OCI-M2 (cell line): ENCODE measurements around the gene RSBN1L.

Source experiments
- DNase-seq: peaks from one replicate; lab custom pipeline; 2025; ENCODE audit not compliant: unreplicated experiment; lab: John Stamatoyannopoulos, UW

RSBN1L gene

DNA sequence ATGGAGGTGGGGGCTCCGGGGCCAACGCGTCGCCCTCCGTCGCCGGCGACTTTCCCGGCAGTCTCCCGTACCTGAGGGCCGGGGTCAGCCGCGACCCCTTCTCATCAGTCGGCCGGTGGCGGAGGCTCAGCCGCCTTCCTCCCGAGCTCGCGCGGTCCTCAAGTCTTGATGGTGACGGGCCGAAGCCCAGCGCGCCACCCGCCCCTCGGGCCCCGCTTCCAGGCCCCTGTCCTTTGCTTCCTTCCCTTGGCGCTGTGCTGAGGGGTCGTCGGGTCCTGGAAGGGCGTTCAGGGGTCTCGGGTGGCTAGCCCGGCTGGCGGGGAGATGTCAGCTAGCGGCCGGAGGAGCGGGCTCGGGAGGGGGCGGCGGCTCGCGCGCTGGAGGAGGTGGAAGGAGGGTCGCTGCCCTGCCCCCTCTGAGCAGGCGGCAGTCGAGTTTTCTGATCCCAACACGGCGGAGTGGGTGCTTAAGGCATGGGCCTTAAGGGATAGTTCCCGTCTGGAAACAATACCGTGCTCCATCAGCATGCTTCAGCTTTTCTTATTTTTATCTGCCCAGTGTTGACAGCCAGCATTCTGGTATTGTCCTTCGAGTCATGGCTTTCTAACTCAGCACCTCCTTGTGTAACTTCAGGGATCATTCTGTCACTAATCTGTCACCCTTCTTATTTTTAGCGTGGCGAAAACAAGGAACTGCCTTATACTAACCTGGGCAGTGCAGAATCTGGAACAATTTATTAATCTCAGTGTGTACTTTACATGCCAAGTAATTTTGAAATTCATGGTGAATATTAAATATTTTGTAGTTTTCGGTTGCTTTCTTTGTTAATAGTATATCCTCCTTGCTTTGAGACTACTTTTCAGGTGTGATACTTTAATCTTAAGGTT, 103.1 kb downstream of the RSBN1L start:
- no peak for DNase-seq

GRCh38 chr7:77800158-77800557, 103.9 kb downstream of the RSBN1L start:
- no peak for DNase-seq

- DNase-seq = no peak
Measured at GRCh38 chr7:77800730-77801129, 104.5 kb downstream of the RSBN1L start.

- no peak for DNase-seq
Measured at GRCh38 chr7:77802557-77803405, 106.5 kb downstream of the RSBN1L start.

GRCh38 chr7:77806425-77806824, 110.2 kb downstream of the RSBN1L start:
- no peak for DNase-seq

DNA sequence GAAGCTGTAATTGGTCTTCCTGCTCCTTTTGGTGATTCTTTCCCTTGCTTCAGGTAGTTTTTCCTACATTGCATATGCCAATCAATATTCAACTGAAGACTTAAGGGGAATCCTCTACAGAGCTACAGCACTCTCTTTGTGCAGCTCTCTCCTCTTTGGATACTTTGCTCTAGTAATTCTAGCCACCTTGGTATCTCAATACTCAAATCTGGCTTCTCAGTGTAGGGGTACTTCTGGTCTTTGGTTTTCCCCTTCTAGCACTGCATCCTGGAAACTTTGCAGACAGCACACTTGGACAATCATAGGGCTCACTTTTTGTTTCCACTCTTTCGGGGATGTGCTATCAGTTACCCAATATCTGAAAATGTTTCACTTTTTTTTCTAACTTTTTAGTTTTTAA, 112.3 kb downstream of the RSBN1L start:
- no peak for DNase-seq

DNA sequence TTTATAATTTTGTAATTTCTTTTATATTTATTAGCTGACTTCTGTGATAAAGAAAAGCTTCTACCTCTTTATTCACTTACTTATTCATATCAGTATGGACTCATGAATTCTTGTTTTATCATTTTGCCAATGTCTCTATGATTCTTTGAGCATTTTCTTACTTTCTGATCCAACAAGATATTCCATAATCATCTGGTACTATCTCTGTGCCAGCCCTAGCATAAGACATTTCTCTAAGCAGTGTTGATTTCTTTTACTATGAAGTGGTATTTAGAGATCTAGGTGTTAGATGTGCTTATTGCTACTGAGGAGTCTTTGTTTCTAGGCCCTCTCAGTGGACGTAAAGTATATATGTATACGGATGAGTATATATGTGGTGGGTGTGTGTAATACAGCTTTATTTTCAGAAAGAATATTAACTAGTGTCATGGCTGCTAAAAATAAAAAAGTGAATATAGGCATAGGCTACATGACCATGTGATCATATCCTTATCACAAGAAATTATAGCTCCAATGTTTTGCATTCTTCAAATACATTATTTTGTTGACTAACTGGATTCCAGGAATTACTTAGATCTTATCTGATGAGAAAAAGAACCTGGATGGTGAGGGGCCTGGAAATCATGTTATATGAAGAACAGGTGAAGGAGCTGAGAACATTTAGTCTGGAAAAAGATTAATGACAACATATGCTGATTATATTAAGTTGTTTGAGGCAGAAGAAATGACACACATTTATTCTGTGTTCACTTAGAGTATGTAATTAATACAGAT, 115.4 kb downstream of the RSBN1L start:
- DNase-seq = no peak

DNA sequence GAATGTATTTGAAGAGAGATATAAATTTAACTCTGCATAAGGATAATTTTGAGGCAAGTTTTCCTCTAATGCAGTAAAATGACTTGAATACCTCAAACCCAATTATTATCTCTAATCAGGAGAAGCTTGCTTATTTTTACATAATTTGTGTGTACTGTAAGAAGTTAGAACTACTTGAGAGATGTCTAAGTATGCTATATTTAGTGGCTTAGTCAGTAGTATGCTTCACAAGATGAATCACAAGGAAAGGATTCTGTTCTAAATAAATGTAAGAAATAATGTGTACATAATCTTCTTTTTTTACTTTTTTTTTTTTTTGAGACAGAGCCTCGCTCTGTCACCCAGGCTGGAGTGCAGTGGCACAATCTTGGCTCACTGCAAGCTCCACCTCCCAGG, 116.0 kb downstream of the RSBN1L start:
- DNase-seq = no peak

DNA sequence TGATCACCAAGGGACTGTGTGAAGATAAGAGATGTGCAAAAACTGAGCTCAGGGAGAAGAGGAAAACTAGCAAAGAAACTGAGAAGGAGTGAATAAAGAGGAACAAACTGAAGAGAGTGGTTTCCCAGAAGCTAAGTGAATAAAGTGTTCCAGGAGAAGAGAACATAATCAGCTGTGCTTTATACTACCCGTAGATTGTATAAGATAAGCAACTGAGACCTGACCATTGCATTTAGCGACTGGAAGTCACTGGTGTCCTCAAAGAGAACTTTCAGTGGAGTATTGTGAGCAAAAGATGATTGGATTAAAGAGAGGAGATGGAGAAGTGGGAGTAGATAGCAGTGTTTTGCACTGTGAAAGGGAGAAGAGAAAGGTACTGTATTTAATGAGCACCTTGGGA, 116.9 kb downstream of the RSBN1L start:
- DNase-seq = no peak

- no peak for DNase-seq
Measured at GRCh38 chr7:77819021-77819420, 122.8 kb downstream of the RSBN1L start.

- DNase-seq = no peak
Measured at GRCh38 chr7:77820967-77821366, 124.7 kb downstream of the RSBN1L start.

GRCh38 chr7:77822269-77822668, 126.0 kb downstream of the RSBN1L start:
- DNase-seq = no peak

DNA sequence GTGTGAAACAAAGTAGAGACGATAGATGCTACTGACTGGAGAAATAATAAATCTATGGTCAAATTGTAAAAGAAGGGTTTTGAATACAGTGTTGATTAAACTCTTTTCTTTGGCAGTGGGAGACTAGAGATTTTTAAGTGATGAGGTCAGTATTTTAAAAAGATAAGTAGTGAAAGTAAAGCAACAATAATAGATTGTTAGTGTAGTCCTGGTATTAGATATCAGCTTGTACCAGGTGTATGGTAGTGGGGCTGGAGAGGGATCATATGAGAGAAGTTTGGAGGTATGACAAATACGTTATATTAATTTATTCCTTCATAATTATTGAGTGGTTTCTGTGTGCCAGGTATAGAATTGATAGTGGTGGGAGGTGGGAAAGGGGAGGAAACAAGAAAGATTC, 127.5 kb downstream of the RSBN1L start:
- no peak for DNase-seq

- DNase-seq = no peak
Measured at GRCh38 chr7:77824636-77825035, 128.4 kb downstream of the RSBN1L start.

GRCh38 chr7:77825131-77825530, 128.9 kb downstream of the RSBN1L start:
- DNase-seq = no peak

GRCh38 chr7:77826300-77826699, 130.0 kb downstream of the RSBN1L start:
- DNase-seq = no peak

DNA sequence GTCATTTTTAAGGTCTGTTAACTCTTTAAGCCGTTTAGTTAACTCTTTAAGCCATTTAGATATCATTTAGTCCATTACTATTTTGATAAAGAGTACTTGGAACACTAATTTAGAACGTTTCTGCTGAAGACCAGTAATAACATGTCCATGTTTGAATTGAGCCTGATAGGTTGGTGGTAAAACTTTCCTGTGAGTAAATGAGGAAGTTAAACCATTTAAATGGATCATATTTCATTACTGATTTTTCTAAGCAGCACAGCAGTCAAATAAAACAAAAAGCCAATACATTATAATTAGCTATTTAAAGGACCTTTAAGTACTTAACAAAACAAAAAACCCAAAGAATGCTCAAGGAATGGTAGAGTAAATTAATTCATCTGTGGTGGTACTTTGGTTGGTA, 131.7 kb downstream of the RSBN1L start:
- DNase-seq = no peak

GRCh38 chr7:77830649-77831355, 134.5 kb downstream of the RSBN1L start:
- DNase-seq = no peak

DNA sequence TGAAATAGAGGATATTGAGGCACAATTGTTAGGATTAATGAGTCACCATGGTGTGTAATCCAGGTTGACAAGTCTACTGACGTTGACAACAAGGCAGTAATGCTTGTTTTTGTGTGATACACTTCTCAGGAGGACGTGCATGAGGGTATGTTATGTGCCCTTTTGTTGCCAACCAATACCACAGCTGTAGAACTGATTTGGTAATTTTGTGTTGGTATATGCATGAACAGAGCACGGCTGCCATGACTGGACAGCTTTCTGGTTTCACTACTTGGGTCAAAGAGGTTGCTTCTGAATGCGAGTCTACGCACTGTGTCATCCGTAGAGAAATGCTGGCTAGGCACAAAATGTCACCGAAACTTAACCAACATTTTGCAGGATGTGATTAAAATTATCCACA, 135.2 kb downstream of the RSBN1L start:
- DNase-seq = no peak

GRCh38 chr7:77831953-77832352, 135.7 kb downstream of the RSBN1L start:
- DNase-seq = no peak
